ENCODE results near the gene ERCC6. TPM values are rescaled to one million over a fixed set of nuclear protein-coding genes. Genes with fewer than 3 reads are reported as not detected.

Gene ERCC6
- polyA plus RNA-seq, 1 donor from 2014 or later = 13.9 TPM

- Histone ChIP-seq H4K20me1 (ENCODE audit: insufficient read depth) (no peaks in the 10 kb centered on the region), H3K4me3 (ENCODE audit: low read length) (no peak overlapping the region), H3K79me2 (replicated peaks; ENCODE audit: insufficient read depth, low read length) (no peaks in the 10 kb centered on the region), H2AFZ (ENCODE audit: low read depth, low read length) (no peak overlapping the region), H3F3A (ENCODE audit: insufficient read depth, low read length, poor library complexity, severe bottlenecking) (no peaks in the 10 kb centered on the region), H3K27me3 (ENCODE audit: insufficient read depth, low read depth, low read length) (no peaks in the 10 kb centered on the region), H3K9ac (ENCODE audit: low read length) (no peak overlapping the region), H3K27ac (ENCODE audit: low read length) (no peak overlapping the region), H3K9me3 (ENCODE audit: low read length) (no peaks in the 10 kb centered on the region), H3K9me2 (ENCODE audit: insufficient read depth, low read length) (no peaks in the 10 kb centered on the region), H3K4me2 (ENCODE audit: low read length) (no peak overlapping the region), H3K36me3 (ENCODE audit: insufficient read depth, low read length) (no peaks in the 10 kb centered on the region)
- no peak for TF ChIP-seq MXI1 (conservative IDR thresholded peaks at IDR 0.05; ENCODE audit: poor library complexity, severe bottlenecking)
- TF ChIP-seq, protein P1, sequence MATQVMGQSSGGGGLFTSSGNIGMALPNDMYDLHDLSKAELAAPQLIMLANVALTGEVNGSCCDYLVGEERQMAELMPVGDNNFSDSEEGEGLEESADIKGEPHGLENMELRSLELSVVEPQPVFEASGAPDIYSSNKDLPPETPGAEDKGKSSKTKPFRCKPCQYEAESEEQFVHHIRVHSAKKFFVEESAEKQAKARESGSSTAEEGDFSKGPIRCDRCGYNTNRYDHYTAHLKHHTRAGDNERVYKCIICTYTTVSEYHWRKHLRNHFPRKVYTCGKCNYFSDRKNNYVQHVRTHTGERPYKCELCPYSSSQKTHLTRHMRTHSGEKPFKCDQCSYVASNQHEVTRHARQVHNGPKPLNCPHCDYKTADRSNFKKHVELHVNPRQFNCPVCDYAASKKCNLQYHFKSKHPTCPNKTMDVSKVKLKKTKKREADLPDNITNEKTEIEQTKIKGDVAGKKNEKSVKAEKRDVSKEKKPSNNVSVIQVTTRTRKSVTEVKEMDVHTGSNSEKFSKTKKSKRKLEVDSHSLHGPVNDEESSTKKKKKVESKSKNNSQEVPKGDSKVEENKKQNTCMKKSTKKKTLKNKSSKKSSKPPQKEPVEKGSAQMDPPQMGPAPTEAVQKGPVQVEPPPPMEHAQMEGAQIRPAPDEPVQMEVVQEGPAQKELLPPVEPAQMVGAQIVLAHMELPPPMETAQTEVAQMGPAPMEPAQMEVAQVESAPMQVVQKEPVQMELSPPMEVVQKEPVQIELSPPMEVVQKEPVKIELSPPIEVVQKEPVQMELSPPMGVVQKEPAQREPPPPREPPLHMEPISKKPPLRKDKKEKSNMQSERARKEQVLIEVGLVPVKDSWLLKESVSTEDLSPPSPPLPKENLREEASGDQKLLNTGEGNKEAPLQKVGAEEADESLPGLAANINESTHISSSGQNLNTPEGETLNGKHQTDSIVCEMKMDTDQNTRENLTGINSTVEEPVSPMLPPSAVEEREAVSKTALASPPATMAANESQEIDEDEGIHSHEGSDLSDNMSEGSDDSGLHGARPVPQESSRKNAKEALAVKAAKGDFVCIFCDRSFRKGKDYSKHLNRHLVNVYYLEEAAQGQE (IDR thresholded peaks at IDR 0.05; ENCODE audit: borderline replicate concordance) = no peak
- no peak for TF ChIP-seq POLR2AphosphoS5 (IDR thresholded peaks at IDR 0.05)
These were observed 19.2 kb downstream of the ERCC6 start for GRCh38 chr10:49519717-49520116.

DNA sequence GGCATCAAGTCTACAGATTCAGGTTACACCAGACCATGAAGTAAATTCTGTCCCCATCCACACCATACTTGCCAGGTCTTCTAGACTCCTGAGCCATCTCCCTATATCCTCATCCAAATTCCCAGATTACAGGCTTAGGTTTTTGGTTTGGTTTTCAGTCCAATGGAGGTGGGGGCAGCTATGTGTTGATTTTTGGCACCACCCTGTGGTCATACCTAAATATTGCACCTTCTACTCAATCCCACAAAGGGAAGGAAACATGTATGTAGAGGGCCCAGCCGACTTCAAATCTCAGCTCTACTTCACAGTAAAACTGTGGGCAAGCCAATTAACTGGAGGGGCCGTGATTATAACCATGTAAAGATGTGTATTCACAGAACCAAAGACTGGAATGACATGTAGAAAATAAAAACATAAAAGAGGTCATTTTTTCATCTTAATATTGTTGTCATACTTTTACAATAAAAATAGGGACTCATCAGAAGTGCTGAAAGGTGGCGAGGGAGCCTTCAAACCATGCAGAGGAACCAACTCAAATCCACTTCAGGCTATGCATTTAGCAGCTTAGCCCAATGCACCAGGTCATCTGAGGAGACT lies 19.8 kb downstream of the ERCC6 start:
- no peaks in the 10 kb centered on the region for H3K9me2 ChIP-seq (ENCODE audit: insufficient read depth, low read length)
- H3K4me2 ChIP-seq (ENCODE audit: low read length) = no peak overlapping the region
- no peaks in the 10 kb centered on the region for H3K27me3 ChIP-seq (ENCODE audit: insufficient read depth, low read depth, low read length)
- H4K20me1 ChIP-seq (ENCODE audit: insufficient read depth) = no peaks in the 10 kb centered on the region
- no peak overlapping the region for H3K4me3 ChIP-seq (ENCODE audit: low read length)
- no peaks in the 10 kb centered on the region for H3K79me2 ChIP-seq (replicated peaks; ENCODE audit: insufficient read depth, low read length)
- H3K36me3 ChIP-seq (ENCODE audit: insufficient read depth, low read length) = no peaks in the 10 kb centered on the region
- H3F3A ChIP-seq (ENCODE audit: insufficient read depth, low read length, poor library complexity, severe bottlenecking) = no peaks in the 10 kb centered on the region
- no peak overlapping the region for H2AFZ ChIP-seq (ENCODE audit: low read depth, low read length)
- H3K27ac ChIP-seq (ENCODE audit: low read length) = no peak overlapping the region
- no peaks in the 10 kb centered on the region for H3K9me3 ChIP-seq (ENCODE audit: low read length)
- peak; percentile 86 for TF ChIP-seq SMC3 (conservative IDR thresholded peaks at IDR 0.05; ENCODE audit: poor library complexity)
- no peak for TF ChIP-seq MXI1 (conservative IDR thresholded peaks at IDR 0.05; ENCODE audit: poor library complexity, severe bottlenecking)
- no peak for TF ChIP-seq TAF1 (IDR thresholded peaks at IDR 0.05; ENCODE audit: low read depth)
- no peak for TF ChIP-seq EZH2 (IDR thresholded peaks at IDR 0.05; ENCODE audit: borderline replicate concordance, insufficient read depth, low read length, poor library complexity, severe bottlenecking)
- TF ChIP-seq RAD21 (conservative IDR thresholded peaks at IDR 0.05) = peak; percentile 84
- peak; percentile 84 for TF ChIP-seq CTCF (IDR thresholded peaks at IDR 0.05; ENCODE audit: poor library complexity, severe bottlenecking)
- no peak for TF ChIP-seq POLR2AphosphoS5 (IDR thresholded peaks at IDR 0.05)
- TF ChIP-seq, protein P1 (IDR thresholded peaks at IDR 0.05; ENCODE audit: borderline replicate concordance) = no peak
- TF ChIP-seq EP300 (conservative IDR thresholded peaks at IDR 0.05; ENCODE audit: poor library complexity, severe bottlenecking) = no peak
- no peak overlapping the region for H3K9ac ChIP-seq (ENCODE audit: low read length)
